T47D (cell line): Measurements from ENCODE around the gene SLC22A1.
"Not testable (repeated sequence)": the region's sequence is repeated elsewhere in the genome, so short reads cannot be mapped to it uniquely, and the experiment has no call there.

Experiments used
- DNase-seq, 2 experiments: peaks; one replicate each; pipeline versions ENCODE4 v3.0.0 to v3.0.0-alpha.2; 2011 to 2012; ENCODE audit warnings: low read depth in 1 of 2, low spot score in 1 of 2
- JUND ChIP-seq: IDR thresholded peaks from 2 replicates; pipeline ENCODE4 v1.6.1; 2012; ENCODE audit warnings: low read depth
- in situ Hi-C: cut with HindIII; loops from 2 replicates; pipeline ENCODE4 v1.10.0; 2016; ENCODE audit warnings: low sequenced_read_pairs, low pct_unique_long_range_greater_than_20kb

The SLC22A1 gene

DNA sequence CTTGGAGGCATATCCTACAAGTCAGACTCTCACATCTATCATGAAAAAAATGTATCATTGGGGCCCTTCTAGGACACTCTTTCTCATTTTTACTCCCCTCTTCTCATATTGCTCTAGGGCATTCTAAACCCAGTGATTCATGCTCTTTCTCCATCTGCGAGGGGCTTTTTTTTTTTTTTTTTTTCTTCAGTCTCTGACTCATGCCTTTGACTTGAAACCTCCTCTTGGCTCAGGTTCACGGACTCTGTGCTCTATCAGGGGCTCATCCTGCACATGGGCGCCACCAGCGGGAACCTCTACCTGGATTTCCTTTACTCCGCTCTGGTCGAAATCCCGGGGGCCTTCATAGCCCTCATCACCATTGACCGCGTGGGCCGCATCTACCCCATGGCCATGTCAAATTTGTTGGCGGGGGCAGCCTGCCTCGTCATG, 17.8 kb downstream of the SLC22A1 start:
- no peak for TF ChIP-seq JUND

DNA sequence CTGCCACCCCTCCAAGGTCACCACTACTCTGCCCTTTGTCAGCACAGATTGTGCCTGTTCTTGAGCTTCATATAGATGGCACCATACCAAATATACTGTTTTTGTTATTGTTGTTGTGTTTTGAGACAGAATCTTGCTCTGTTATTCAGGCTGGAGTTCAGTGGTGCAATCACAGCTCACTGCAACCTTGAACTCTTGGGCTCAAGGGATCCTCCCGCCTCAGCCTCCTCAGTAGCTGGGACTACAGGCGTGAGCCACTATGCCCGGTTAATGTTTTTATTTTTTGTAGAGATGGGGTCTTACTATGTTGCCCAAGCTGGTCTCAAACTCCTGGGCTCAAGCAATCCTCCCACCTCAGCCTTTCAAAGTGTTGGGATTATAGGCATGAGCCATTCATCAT, 18.9 kb downstream of the SLC22A1 start:
- DNase-seq, in situ Hi-C loops: not testable (repeated sequence)

More for the DNA sequence above, 17.8 kb downstream of the SLC22A1 start:
- no peak for DNase-seq
- in situ Hi-C loops = no loop called here

DNA sequence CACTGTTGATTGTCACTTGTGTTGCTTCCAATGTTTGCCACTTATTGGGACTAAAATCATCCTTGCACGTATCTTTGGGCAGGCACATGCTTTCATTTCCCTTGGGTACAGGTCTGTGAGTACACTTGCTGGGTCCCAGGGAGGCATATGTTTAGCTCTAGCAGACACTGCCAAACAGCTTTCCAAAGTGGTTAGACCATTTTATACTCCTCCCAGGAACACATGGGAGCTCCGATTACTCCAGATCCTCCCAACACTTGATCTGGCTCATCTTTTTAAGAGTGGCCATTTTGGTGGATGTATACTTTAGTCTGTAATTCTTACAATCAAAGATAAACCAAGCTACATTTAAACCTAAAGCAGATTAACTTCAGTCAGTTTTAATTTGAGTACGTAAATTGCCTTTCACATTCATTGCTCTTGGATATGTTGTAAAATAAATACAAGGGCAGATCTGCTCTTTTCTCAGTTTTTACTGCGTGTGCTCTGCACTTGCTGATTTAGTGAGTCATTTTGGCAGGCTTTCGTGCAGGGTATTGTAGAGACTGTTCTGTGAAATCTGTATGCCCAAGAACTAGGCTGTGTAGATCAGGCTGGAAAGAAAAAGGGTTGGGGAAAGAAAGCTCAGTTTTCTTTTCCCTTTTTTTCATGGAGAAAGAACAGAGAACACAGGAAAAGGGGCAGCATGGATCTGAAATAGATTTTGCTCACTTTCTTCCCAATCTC, 19.5 kb downstream of the SLC22A1 start:
- in situ Hi-C loops = no loop called here
- no peak for TF ChIP-seq JUND
- no peak for DNase-seq

DNA sequence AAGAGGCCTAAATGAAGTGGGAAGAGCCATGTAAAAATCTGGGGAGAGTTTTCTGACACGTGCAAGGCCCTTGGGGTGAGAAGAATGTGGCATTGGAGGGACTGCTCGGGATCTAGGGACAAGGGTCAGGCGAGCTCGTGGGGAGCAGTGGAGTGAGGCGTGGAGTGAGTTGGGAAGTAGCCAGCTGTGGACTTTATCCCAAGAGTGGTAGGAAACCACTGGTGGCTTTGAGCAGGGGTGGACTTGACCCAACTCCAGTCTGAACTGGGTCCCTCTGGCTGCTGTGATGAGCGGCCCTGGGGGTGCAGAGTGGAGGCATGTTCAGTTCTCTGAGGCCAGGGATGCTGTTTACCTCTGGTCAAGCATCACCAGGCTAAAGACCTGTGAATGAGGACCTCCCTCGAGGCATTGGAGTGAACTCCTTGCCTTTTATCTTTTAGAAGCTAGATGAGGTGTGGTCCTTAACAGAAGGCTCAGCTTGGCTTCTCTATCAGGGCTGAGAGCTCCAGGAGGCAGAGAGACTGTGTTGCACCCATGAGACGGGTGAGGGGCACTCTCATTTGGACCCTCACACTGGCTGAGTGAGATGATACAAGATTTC, 20.6 kb downstream of the SLC22A1 start:
- no peak for DNase-seq
- in situ Hi-C loops = no loop called here
- TF ChIP-seq JUND = no peak

DNA sequence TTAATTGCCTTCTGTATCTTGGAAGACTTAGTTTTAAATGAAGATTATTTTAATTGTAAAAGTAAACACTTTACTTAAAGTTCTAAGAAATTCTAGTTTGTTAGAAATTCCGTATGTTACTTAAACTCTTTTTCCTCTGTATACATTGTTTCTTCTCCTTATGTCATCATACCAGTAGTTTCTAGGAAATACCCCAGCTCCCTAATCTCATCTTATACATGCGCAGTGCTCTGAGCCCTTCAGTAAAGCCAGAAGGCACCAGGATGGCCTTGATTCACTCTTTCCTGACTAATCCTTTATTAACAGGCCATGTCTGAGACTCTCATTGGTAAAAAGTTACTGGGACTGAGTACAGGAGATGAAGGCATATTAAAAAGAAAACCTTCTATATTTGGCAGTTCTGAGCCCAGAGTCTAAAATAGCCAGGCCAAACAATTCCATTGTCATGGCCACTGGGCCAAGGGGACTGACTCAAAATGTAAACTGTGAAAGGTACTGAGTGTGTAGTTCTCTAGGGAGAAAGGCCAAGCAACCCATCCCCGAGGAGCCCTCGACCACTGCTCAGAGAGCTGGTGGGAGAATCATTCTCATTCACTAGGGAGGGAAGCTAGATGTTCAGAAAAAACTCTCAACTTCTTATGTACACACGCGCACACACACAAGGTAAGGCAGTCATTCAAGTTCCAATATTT, 25.0 kb downstream of the SLC22A1 start:
- DNase-seq = no peak
- TF ChIP-seq JUND = no peak
- in situ Hi-C loops = no loop called here

DNA sequence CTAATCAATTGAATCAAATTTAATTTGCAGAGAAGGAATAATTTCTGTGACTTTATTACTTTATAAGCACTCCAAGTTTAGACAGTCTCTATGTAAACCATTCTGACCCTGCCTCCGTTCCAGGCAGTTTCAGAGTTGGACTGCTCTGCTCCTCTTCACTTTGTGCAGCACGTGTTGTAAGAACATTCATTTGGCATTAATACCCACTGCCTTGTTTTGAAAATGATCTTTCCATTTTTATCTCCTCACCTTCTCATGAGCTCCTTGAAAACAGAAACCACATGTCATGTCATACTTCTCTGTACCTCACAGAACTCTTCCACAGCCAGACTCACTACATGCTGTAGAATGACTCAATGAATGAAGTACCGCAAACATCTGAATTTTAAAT, 25.5 kb downstream of the SLC22A1 start:
- no peak for TF ChIP-seq JUND
- no peak for DNase-seq
- in situ Hi-C loops = no loop called here

DNA sequence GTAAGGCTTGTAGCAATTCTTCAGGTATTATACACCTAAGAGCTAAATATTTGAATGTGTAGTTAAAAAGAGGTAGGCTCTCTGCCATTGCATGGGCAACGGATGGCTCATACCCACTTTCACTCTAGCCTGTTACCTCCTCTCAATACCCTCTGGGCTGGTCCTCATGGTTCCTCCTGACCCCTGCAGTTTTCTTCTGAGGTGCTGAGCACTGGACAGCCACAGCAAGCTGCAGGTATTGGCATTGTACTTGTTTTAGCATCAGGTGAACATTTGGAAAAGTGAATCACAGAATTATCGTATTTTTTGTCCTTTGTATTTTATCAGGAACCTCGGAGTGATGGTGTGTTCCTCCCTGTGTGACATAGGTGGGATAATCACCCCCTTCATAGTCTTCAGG, 32.9 kb downstream of the SLC22A1 start:
- no peak for DNase-seq
- no peak for TF ChIP-seq JUND
- in situ Hi-C loops = no loop called here

DNA sequence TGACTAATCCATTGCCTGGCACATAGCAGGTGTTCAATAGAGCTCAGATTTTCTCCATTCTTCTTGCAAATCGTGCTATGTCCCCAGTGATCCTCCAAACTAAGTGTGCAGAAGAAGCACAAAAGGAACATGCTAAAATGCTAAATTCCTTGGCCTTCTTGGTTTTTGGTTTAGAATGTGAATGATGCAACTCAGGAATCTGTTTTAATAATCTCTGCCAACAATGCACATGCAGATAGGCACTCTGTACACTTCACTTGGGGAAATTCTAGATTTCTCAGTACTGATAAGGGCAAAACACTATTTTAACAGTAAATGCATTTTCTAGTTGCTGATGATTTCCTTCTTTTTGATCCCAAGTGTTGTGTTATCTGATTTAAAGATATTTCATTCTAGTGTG, 35.2 kb downstream of the SLC22A1 start:
- no peak for DNase-seq
- TF ChIP-seq JUND = no peak
- in situ Hi-C loops = no loop called here

DNA sequence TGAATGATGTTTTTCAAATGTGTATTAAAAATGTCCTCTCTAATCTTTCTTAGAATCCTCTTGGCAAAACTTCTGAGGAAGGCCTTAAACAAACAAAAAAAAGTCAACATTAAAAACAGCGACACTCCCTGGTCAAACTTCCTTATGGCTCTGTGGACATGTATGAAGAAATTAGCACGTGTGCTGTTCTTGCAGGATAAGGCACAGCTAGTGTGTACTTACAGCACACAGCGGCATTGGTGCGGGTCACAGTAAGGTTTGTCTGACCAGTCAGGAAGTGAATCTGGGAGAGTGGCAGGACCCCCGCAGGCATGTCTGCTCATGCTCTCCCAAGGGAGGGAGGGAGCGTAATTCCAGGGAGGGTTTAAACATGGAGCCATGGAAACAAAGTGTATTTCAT, 38.8 kb downstream of the SLC22A1 start:
- peak in 1 of 2 experiments; percentile 35 for DNase-seq
- TF ChIP-seq JUND = no peak
- in situ Hi-C loops = no loop called here

DNA sequence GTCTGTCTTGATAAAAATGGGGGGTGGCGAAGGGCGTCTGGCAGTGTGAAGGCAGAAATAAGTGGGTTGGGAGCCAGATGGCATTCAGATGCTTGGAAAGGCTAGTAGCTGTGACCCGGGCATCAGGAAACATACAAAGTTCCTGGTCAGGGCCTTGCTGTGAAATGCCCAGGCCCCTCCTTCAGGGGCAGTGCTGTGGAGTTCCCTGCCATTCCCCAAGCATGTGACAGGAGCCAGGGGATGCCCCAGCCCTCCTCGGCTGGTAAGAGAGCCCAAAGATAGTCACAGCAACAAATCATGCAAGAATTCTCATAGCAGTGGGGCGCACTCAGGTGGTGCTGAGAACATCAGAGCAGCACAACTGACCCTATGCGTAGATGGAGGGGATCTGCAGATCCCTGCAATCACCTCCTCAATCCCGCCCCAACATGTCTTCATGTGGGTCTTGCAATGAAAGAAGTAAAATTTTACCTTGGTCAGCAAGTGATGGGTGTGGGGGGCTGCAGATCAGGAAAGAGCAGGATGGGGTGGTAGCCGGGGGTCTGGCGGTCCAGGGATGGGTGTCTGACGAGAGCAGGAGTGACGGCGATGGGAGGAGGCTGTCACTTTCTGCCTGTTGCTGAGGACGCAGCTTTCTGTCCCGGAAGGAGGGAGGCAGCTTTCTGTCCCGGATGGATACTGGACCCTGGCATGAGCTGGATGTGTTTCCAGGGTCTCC, 39.5 kb downstream of the SLC22A1 start:
- DNase-seq = no peak
- in situ Hi-C loops = no loop called here
- TF ChIP-seq JUND = no peak

DNA sequence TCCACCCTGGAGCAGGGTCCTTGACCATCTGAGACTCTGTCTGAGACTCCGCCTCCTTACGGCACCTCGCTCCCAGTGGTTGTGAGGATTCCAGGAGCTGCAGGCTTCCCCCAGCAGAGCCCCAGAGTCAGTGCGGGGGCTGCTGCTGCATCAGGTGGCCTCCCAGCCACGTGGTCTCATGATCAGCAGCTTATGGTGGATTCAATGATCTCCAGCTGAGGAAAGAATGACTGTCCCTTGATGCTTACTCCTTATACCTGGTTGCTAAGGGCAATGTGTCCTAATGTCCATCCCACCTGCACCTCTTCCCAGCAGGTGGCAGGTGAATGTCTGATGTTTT, 40.0 kb downstream of the SLC22A1 start:
- in situ Hi-C loops = no loop called here
- TF ChIP-seq JUND = no peak

DNA sequence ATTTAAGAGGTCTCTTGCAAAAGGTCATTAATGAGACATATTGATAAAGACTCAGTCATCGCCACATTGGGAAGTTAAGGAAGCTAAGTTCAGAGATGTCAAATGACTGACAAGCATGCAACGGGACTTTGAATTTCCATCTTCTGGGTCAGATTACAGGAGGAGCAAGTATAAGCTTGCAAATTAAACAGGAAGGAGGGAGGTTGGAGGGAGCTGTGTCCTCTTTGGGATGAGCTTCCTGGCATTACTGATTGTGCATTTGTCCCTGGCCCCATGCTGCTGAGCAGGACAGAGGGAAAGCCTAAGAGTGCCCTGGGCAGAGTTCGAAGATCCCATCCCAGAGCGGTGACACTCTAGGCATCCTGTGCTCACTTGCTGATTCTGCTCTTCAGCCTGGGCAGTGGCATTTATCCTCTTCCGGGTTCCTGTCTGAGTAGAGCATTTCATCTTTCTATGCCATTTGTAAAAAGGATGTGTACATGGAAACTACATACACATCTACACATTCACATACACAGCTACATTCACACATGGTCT, 40.5 kb downstream of the SLC22A1 start:
- DNase-seq = no peak
- TF ChIP-seq JUND = no peak
- in situ Hi-C loops = no loop called here

More for the DNA sequence above, 40.0 kb downstream of the SLC22A1 start:
- no peak for DNase-seq
